HFF-Myc (cell line): ENCODE data around the gene SKIC8.

Source experiments
- DNase-seq: peaks from one replicate; pipeline ENCODE4 v3.0.0-alpha.2; 2011; ENCODE audit warnings: low read depth; ENCODE audit errors: extremely low read depth
- H3K4me3 ChIP-seq: replicated peaks from 2 replicates; pipeline ENCODE4 v1.5.1; 2011; ENCODE audit warnings: low read depth, mild to moderate bottlenecking, control low read depth, low read length
- CTCF ChIP-seq: IDR thresholded peaks from 2 replicates; pipeline ENCODE4 v1.5.1; 2012; ENCODE audit warnings: mild to moderate bottlenecking, low read depth, low read length, control low read depth; ENCODE audit errors: missing control alignments

Gene SKIC8

GRCh38 chr15:78233496-78233895, 65.9 kb downstream of the SKIC8 start:
- no peak overlapping the region for H3K4me3 ChIP-seq
- no peak for DNase-seq
- no peak for TF ChIP-seq CTCF
